B cell (primary cell): Measurements from ENCODE around the gene ANXA10.

Experiments used
- EZH2 ChIP-seq: IDR thresholded peaks from 2 replicates; pipeline ENCODE4 v1.6.1; 2012; ENCODE audit warnings: borderline replicate concordance, low read depth, mild to moderate bottlenecking, moderate library complexity, low read length; ENCODE audit not compliant: insufficient read depth, poor library complexity, severe bottlenecking
- TF ChIP-seq, protein P1 (sequence below): fragments of 200-600 bp; IDR thresholded peaks from one replicate; pipeline ENCODE4 v1.8.0; 2022; ENCODE audit warnings: antibody characterized with exemption, mild to moderate bottlenecking

DNA sequence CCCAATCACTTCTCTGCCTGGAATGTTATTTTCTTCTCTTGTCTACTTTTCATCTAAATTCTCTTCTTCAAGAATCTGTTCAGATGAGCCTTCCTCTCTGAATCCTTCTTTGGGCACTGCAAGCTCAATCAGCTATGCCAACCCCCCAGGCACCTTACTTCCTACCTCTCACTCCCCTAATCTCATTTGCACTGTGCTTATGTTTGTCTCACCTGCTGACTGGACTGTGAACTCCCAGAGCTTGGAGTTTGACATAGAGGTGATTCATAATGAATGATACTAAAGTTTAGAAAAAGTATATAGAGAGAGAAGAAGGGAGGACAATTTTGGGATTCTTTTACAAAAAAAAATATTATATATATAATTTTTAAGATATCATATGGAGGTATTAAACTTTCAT, 36.3 kb downstream of the ANXA10 start:
- TF ChIP-seq, protein P1, sequence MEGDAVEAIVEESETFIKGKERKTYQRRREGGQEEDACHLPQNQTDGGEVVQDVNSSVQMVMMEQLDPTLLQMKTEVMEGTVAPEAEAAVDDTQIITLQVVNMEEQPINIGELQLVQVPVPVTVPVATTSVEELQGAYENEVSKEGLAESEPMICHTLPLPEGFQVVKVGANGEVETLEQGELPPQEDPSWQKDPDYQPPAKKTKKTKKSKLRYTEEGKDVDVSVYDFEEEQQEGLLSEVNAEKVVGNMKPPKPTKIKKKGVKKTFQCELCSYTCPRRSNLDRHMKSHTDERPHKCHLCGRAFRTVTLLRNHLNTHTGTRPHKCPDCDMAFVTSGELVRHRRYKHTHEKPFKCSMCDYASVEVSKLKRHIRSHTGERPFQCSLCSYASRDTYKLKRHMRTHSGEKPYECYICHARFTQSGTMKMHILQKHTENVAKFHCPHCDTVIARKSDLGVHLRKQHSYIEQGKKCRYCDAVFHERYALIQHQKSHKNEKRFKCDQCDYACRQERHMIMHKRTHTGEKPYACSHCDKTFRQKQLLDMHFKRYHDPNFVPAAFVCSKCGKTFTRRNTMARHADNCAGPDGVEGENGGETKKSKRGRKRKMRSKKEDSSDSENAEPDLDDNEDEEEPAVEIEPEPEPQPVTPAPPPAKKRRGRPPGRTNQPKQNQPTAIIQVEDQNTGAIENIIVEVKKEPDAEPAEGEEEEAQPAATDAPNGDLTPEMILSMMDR: no peak
- no peak for TF ChIP-seq EZH2
